GM15510 (cell line): Measurements from ENCODE around the gene TIMM17B.

Source experiments
- POLR2A ChIP-seq: IDR thresholded peaks from 3 replicates; pipeline ENCODE4 v1.6.1; 2011; ENCODE audit warnings: borderline replicate concordance; ENCODE audit not compliant: insufficient read length; ENCODE audit errors: extremely low read depth

TIMM17B gene

GRCh38 chrX:48892896-48893295, 4.7 kb downstream of the TIMM17B start:
- no peak for TF ChIP-seq POLR2A

GRCh38 chrX:48891402-48892288, 5.9 kb downstream of the TIMM17B start:
- TF ChIP-seq POLR2A, result no peak

- no peak for TF ChIP-seq POLR2A
Measured at GRCh38 chrX:48890934-48891401, 6.6 kb downstream of the TIMM17B start.

GRCh38 chrX:48890296-48890925, 7.2 kb downstream of the TIMM17B start:
- TF ChIP-seq POLR2A, result no peak

GRCh38 chrX:48883729-48884128, 13.8 kb downstream of the TIMM17B start:
- TF ChIP-seq POLR2A, result no peak

GRCh38 chrX:48864210-48864609, 33.4 kb downstream of the TIMM17B start:
- TF ChIP-seq POLR2A, result no peak

- TF ChIP-seq POLR2A, result no peak
Measured at GRCh38 chrX:48854898-48855297, 42.7 kb downstream of the TIMM17B start.

GRCh38 chrX:48852857-48853256, 44.7 kb downstream of the TIMM17B start:
- no peak for TF ChIP-seq POLR2A

GRCh38 chrX:48848847-48849246, 48.7 kb downstream of the TIMM17B start:
- TF ChIP-seq POLR2A, result no peak
